Uterus (tissue), 4 donors: ENCODE measurements around the gene OR2L8. TPM values are rescaled to one million over a fixed set of nuclear protein-coding genes. Genes with fewer than 3 reads are reported as not detected.

ENCODE experiments used
- DNase-seq, 2 donors: peaks; one replicate each; pipeline ENCODE4 v3.0.0-alpha.2; 2019 to 2020
- H3K27ac ChIP-seq, 2 donors: fragments of 200-600 bp; sonication (generic); 1 replicate in 1 of 2; 2 replicates in 1 of 2; pipeline ENCODE4 v1.5.1; 2016 to 2018
- H3K27me3 ChIP-seq, 2 donors: fragments of 200-600 bp; sonication (generic); one replicate each; pipeline ENCODE4 v1.5.1; 2018 to 2019; ENCODE audit warnings: control low read depth in 1 of 2
- H3K36me3 ChIP-seq, 2 donors: fragments of 200-600 bp; sonication (generic); one replicate each; pipeline ENCODE4 v1.5.1; 2019; ENCODE audit warnings: control low read depth in 1 of 2
- H3K4me1 ChIP-seq, 2 donors: fragments of 200-600 bp; sonication (generic); one replicate each; pipeline ENCODE4 v1.5.1; 2018 to 2019; ENCODE audit warnings: control low read depth in 1 of 2
- H3K4me3 ChIP-seq, 2 donors: fragments of 200-600 bp; sonication (generic); 1 replicate in 1 of 2; 2 replicates in 1 of 2; pipeline ENCODE4 v1.5.1; 2018 to 2019; ENCODE audit warnings: mild to moderate bottlenecking in 1 of 2
- H3K9me3 ChIP-seq, 2 donors: fragments of 200-600 bp; sonication (generic); one replicate each; pipeline ENCODE4 v1.5.1; 2019; ENCODE audit warnings: control low read depth in 1 of 2
- POLR2A ChIP-seq, 2 donors: fragments of 450-650 bp; IDR thresholded peaks; one replicate each; pipeline ENCODE4 v1.6.1; 2016; ENCODE audit warnings: antibody characterized with exemption in 2 of 2, mild to moderate bottlenecking in 1 of 2, moderate library complexity in 1 of 2
- intact Hi-C: fragments of 100-400 bp; cut with DNase I; formaldehyde crosslinking; loops from one replicate; pipeline ENCODE4 v1.15.1; 2023; ENCODE audit warnings: low total_unique reads
- total RNA-seq, 4 donors: library from RNA; depleted of rRNA in 3 of 4; stranded (reverse); fragments of >200 nt in 3 of 4; gene quantifications; one replicate each; pipeline versions ENCODE4 v1.1.0 to v1.2.4, GENCODE V29; 2014 to 2023
- TF ChIP-seq, protein P1 (sequence below), 4 experiments: fragments of 200-600 bp in 2 of 4; fragments of 450-650 bp in 2 of 4; sonication (generic) in 2 of 4; IDR thresholded peaks; one replicate each; pipeline ENCODE4 v1.5.1; 2016 to 2019; ENCODE audit warnings: antibody characterized with exemption in 4 of 4, mild to moderate bottlenecking in 2 of 4, moderate library complexity in 1 of 4
- donor health status: DM: yes; HTN: yes; CAD: no.

The OR2L8 gene, protein sequence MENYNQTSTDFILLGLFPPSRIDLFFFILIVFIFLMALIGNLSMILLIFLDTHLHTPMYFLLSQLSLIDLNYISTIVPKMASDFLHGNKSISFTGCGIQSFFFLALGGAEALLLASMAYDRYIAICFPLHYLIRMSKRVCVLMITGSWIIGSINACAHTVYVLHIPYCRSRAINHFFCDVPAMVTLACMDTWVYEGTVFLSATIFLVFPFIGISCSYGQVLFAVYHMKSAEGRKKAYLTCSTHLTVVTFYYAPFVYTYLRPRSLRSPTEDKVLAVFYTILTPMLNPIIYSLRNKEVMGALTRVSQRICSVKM
- total RNA-seq: not detected

- no peaks in the 10 kb centered on the region for H3K9me3 ChIP-seq
- H3K27me3 ChIP-seq: no peaks in the 10 kb centered on the region
- no peak within 1 kb of the TSS for H3K4me3 ChIP-seq
- no peak within 1 kb of the TSS for H3K27ac ChIP-seq
- intact Hi-C loops: no loop called here
- TF ChIP-seq POLR2A (IDR thresholded peaks at IDR 0.05): no peak
- TF ChIP-seq, protein P1, sequence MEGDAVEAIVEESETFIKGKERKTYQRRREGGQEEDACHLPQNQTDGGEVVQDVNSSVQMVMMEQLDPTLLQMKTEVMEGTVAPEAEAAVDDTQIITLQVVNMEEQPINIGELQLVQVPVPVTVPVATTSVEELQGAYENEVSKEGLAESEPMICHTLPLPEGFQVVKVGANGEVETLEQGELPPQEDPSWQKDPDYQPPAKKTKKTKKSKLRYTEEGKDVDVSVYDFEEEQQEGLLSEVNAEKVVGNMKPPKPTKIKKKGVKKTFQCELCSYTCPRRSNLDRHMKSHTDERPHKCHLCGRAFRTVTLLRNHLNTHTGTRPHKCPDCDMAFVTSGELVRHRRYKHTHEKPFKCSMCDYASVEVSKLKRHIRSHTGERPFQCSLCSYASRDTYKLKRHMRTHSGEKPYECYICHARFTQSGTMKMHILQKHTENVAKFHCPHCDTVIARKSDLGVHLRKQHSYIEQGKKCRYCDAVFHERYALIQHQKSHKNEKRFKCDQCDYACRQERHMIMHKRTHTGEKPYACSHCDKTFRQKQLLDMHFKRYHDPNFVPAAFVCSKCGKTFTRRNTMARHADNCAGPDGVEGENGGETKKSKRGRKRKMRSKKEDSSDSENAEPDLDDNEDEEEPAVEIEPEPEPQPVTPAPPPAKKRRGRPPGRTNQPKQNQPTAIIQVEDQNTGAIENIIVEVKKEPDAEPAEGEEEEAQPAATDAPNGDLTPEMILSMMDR (IDR thresholded peaks at IDR 0.05): no peak
- H3K36me3 ChIP-seq: no peaks in the 10 kb centered on the region
- no peak for DNase-seq
- H3K4me1 ChIP-seq: no peaks in the 10 kb centered on the region
Measured at GRCh38 chr1:247948558-247948957, at the start of gene OR2L8. Gene OR2L8 (plus strand): TSS chr1:247948858. CDS start chr1:247948858, 0 bp downstream.

GRCh38 chr1:247904122-247904521, 44.5 kb upstream of the OR2L8 start:
- Histone ChIP-seq H3K36me3 (no peaks in the 10 kb centered on the region), H3K4me3 (no peak overlapping the region), H3K27me3 (no peaks in the 10 kb centered on the region), H3K9me3 (no peaks in the 10 kb centered on the region), H3K4me1 (no peaks in the 10 kb centered on the region), H3K27ac (no peak overlapping the region)
- TF ChIP-seq, protein P1 (IDR thresholded peaks at IDR 0.05): no peak
- TF ChIP-seq POLR2A (IDR thresholded peaks at IDR 0.05): no peak
- intact Hi-C loops: no loop called here
- no peak for DNase-seq

DNA sequence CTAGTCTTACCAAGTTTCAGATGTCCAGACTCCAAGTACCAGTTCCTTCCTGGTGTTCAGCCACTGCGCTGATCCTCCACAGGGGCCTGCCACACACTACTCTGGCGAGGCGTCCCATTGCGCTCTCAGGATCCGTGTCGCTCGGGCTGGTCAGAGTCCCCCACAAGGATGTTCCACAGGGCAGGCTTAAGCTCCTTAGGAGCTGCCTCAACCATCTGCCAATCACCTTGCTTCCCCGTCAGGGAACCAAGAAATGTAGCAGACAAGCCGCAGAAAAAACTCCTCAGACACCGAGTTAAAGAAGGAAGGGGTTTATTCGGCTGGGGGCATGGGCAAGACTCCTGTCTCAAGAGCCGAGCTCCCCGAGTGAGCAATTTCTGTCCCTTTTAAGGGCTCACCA, 43.5 kb upstream of the OR2L8 start:
- TF ChIP-seq, protein P1 (IDR thresholded peaks at IDR 0.05): no peak
- TF ChIP-seq POLR2A (IDR thresholded peaks at IDR 0.05): no peak
- H3K4me3 ChIP-seq: no peak overlapping the region
- no peak for DNase-seq
- H3K4me1 ChIP-seq: no peaks in the 10 kb centered on the region
- H3K36me3 ChIP-seq: no peaks in the 10 kb centered on the region
- H3K27ac ChIP-seq: no peak overlapping the region
- H3K27me3 ChIP-seq: no peaks in the 10 kb centered on the region
- intact Hi-C loops: no loop called here
- H3K9me3 ChIP-seq: no peaks in the 10 kb centered on the region

DNA sequence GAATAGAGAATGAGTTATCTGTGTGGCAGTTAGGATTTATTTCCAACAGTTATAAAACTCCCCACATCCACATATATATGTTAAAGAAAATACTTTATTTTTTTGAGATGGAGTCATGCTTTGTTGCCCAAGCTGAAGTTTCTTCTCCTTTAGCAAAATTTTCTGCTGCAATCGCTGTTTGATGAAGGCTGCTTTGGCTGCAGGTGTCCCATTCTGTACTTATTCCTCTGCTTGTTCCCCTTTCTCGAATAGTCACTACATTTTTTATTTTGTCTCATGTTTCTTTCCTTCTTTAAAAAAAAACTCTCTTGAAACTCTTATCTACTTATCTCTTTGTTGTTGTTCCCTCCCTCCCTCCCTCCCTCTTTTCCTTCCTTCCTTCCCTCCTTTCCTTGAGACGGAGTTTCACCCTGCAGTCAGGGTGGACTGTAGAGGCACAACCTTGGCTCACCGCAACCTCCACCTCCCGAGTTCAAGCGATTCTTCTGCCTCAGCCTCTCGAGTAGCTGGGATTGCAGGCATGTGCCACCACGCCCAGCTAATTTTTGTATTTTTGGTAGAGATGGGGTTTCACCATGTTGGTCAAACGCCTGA, 42.7 kb upstream of the OR2L8 start:
- no peak for DNase-seq
- intact Hi-C loops: no loop called here
- H3K27me3 ChIP-seq: no peaks in the 10 kb centered on the region
- H3K27ac ChIP-seq: no peak overlapping the region
- H3K4me3 ChIP-seq: no peak overlapping the region
- H3K4me1 ChIP-seq: no peaks in the 10 kb centered on the region
- TF ChIP-seq, protein P1 (IDR thresholded peaks at IDR 0.05): no peak
- TF ChIP-seq POLR2A (IDR thresholded peaks at IDR 0.05): no peak
- H3K9me3 ChIP-seq: no peaks in the 10 kb centered on the region
- H3K36me3 ChIP-seq: no peaks in the 10 kb centered on the region

DNA sequence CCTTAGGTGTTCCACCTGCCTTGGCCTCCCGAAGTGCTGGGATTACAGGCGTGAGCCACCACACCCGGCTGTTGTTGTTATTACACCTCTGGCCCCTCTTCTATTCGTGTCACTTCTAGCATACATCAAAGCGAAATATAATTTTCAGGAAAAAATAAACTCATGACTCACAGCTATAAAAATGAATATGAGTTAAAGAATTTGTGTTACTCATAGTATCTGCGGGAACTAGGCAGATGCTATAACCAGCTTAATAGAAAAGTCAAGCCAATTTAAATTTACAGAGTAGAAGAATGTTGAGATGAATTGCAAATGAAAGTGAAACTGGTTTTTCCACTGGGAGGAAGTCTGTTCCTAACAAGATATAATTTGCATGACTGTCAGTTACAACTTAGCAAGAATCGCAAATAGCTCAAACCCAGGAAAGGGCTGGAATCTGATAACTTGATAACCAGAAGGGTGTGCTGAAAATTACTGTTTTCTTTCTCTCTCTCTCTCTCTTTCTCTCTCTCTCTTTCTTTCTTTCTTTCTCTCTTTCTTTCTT, 42.1 kb upstream of the OR2L8 start:
- H3K27me3 ChIP-seq: no peaks in the 10 kb centered on the region

More for the DNA sequence above, 42.1 kb upstream of the OR2L8 start:
- H3K36me3 ChIP-seq: no peaks in the 10 kb centered on the region
- intact Hi-C loops: no loop called here
- no peak overlapping the region for H3K4me3 ChIP-seq
- H3K4me1 ChIP-seq: no peaks in the 10 kb centered on the region
- H3K27ac ChIP-seq: no peak overlapping the region
- no peaks in the 10 kb centered on the region for H3K9me3 ChIP-seq
- TF ChIP-seq, protein P1 (IDR thresholded peaks at IDR 0.05): no peak
- no peak for TF ChIP-seq POLR2A (IDR thresholded peaks at IDR 0.05)
- DNase-seq: no peak
